Keratinocyte (primary cell): ENCODE measurements around the gene PTPN2. TPM values are rescaled to one million over a fixed set of nuclear protein-coding genes. Genes with fewer than 3 reads are reported as not detected.

Experiments
- DNase-seq: peaks from one replicate; pipeline ENCODE4 v3.0.0-alpha.2; 2011; ENCODE audit warnings: low read depth, missing footprints, low spot score
- FAIRE-seq: peaks from 2 replicates; lab custom pipeline; 2011; peaks lifted over from hg19 to GRCh38; lab: Jason Lieb, UNC
- H2AFZ ChIP-seq: 2 replicates; pipeline ENCODE4 v1.6.0; 2012; ENCODE audit warnings: low read length, control low read depth, inconsistent platforms; ENCODE audit not compliant: control insufficient read depth
- H3K27ac ChIP-seq: 2 replicates; pipeline ENCODE4 v1.5.1; 2011; ENCODE audit warnings: low read length; ENCODE audit not compliant: control insufficient read depth, insufficient read depth
- H3K27me3 ChIP-seq: 3 replicates; pipeline ENCODE4 v1.6.0; 2011; ENCODE audit warnings: low read length; ENCODE audit not compliant: control insufficient read depth, insufficient read depth; ENCODE audit errors: extremely low read depth
- H3K36me3 ChIP-seq, 2 experiments: 2 replicates in 1 of 2; 3 replicates in 1 of 2; pipeline ENCODE4 v1.5.1; 2011; ENCODE audit warnings: low read length in 2 of 2, mild to moderate bottlenecking in 1 of 2; ENCODE audit not compliant: control insufficient read depth in 2 of 2, insufficient read depth in 2 of 2; ENCODE audit errors: extremely low read depth in 1 of 2
- H3K4me1 ChIP-seq: 3 replicates; pipeline ENCODE4 v1.5.1; 2011; ENCODE audit warnings: low read length; ENCODE audit not compliant: control insufficient read depth, insufficient read depth; ENCODE audit errors: extremely low read depth
- H3K4me2 ChIP-seq: 3 replicates; pipeline ENCODE4 v1.6.0; 2011; ENCODE audit warnings: low read depth, low read length; ENCODE audit not compliant: control insufficient read depth, insufficient read depth; ENCODE audit errors: extremely low read depth
- H3K4me3 ChIP-seq, 3 experiments: fragments of 200-600 bp in 1 of 3; sonication (generic) in 1 of 3; 2 replicates in 2 of 3; 3 replicates in 1 of 3; pipeline ENCODE4 v1.5.1; 2011 to 2016; ENCODE audit warnings: low read length in 3 of 3, mild to moderate bottlenecking in 3 of 3, control low read depth in 2 of 3, inconsistent platforms in 1 of 3, low read depth in 1 of 3, mixed read lengths in 1 of 3, mixed run types in 1 of 3, moderate library complexity in 1 of 3; ENCODE audit not compliant: control insufficient read depth in 2 of 3, insufficient read depth in 2 of 3; ENCODE audit errors: extremely low read depth in 1 of 3
- H3K79me2 ChIP-seq: 2 replicates; pipeline ENCODE4 v1.6.0; 2012; ENCODE audit warnings: low read length; ENCODE audit not compliant: control insufficient read depth, insufficient read depth
- H3K9ac ChIP-seq: 3 replicates; pipeline ENCODE4 v1.6.0; 2011; ENCODE audit warnings: low read length; ENCODE audit not compliant: control insufficient read depth, insufficient read depth; ENCODE audit errors: extremely low read depth
- H3K9me1 ChIP-seq: 3 replicates; pipeline ENCODE4 v1.6.0; 2011; ENCODE audit warnings: low read length; ENCODE audit not compliant: control insufficient read depth, insufficient read depth; ENCODE audit errors: extremely low read depth
- H3K9me3 ChIP-seq: 2 replicates; pipeline ENCODE4 v1.5.1; 2012; ENCODE audit warnings: low read depth, low read length; ENCODE audit not compliant: control insufficient read depth
- H4K20me1 ChIP-seq: 3 replicates; pipeline ENCODE4 v1.6.0; 2011; ENCODE audit warnings: low read length; ENCODE audit not compliant: control insufficient read depth, insufficient read depth; ENCODE audit errors: extremely low read depth
- EZH2 ChIP-seq: IDR thresholded peaks from one replicate; pipeline ENCODE4 v1.6.1; 2012; ENCODE audit warnings: inconsistent platforms, mild to moderate bottlenecking, low read length, moderate library complexity
- dilution Hi-C: fragments of 300-500 bp; cut with MboI; formaldehyde crosslinking; loops from one replicate; pipeline ENCODE4 v1.7.0; 2020; ENCODE audit warnings: low sequenced_read_pairs; ENCODE audit not compliant: extremely low pct_ligation_motif_present
- polyA plus RNA-seq, 5 experiments: library from polyadenylated mRNA; depleted of rRNA in 3 of 5; stranded (reverse) in 3 of 5; stranded (forward) in 1 of 5; unstranded in 1 of 5; fragments of >200 nt; gene quantifications; 1 replicate in 1 of 5; 2 replicates in 3 of 5; 3 replicates in 1 of 5; pipeline versions ENCODE4 v1.2.1 to v1.2.3, GENCODE V29; 2011 to 2012; ENCODE audit warnings: missing spikeins in 2 of 5, low read depth in 1 of 5, low replicate concordance in 1 of 5
- TF ChIP-seq, protein P1 (sequence below), 3 experiments: IDR thresholded peaks in 1 of 3; conservative IDR thresholded peaks in 1 of 3; optimal IDR thresholded peaks in 1 of 3; 2 replicates in 2 of 3; 3 replicates in 1 of 3; pipeline versions ENCODE3 to v1.5.1; 2011; ENCODE audit warnings: low read length in 3 of 3, mild to moderate bottlenecking in 3 of 3, moderate library complexity in 2 of 3, control low read depth in 1 of 3, inconsistent platforms in 1 of 3; ENCODE audit not compliant: insufficient read depth in 2 of 3; ENCODE audit errors: extremely low read depth in 1 of 3

Gene PTPN2
- polyA plus RNA-seq, 1 donor (not counting 4 experiments of a cell fraction or from before 2014, with no cell fraction given), result 39.9 TPM

DNA sequence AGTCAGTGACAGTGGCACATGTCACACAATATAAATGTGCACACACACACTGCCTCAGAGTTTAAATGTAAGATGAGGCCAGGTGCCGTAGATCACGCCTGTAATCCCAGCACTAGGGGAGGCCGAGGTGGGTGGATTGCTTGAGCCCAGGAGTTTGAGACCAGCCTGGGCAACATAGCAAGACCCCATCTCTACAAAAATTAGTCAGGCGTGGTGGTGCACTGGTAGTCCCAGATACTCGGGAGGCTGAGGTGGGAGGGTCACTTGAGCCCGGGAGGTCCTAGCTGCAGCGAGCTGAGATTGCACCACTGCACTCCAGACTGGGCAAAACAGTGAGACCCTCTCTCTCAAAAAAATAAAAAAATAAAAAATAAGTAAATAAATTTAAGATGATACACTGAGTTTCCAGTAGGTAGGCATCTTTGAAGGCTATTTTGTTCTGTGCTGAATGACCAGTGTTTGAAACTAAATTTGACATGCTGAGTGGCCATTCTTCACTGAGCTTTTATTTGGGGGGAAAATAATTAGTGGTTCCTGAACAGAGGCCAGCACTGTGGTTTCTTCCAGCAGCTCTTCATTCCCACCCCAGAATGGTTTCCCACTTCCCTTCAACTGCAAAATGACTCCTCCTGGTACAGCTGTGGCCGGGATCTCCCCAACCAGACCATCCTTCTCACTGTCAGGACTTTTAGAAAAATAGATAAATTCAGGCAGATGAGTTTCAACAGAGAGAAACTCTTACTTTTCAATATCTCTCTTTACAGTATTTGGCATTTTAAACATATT is 136.3 kb downstream of the PTPN2 start:
- Histone ChIP-seq H4K20me1 (no peaks in the 10 kb centered on the region), H3K27ac (no peak overlapping the region), H3K4me2 (no peak overlapping the region), H3K79me2 (no peaks in the 10 kb centered on the region), H3K9ac (no peak overlapping the region), H3K9me3 (no peaks in the 10 kb centered on the region), H2AFZ (no peak overlapping the region), H3K9me1 (no peaks in the 10 kb centered on the region), H3K4me3 (no peak overlapping the region), H3K4me1 (peaks cover 27% of the 10 kb centered on the region), H3K36me3 (no peaks in the 10 kb centered on the region), H3K27me3 (no peaks in the 10 kb centered on the region)
- no peak for TF ChIP-seq EZH2
- TF ChIP-seq, protein P1, sequence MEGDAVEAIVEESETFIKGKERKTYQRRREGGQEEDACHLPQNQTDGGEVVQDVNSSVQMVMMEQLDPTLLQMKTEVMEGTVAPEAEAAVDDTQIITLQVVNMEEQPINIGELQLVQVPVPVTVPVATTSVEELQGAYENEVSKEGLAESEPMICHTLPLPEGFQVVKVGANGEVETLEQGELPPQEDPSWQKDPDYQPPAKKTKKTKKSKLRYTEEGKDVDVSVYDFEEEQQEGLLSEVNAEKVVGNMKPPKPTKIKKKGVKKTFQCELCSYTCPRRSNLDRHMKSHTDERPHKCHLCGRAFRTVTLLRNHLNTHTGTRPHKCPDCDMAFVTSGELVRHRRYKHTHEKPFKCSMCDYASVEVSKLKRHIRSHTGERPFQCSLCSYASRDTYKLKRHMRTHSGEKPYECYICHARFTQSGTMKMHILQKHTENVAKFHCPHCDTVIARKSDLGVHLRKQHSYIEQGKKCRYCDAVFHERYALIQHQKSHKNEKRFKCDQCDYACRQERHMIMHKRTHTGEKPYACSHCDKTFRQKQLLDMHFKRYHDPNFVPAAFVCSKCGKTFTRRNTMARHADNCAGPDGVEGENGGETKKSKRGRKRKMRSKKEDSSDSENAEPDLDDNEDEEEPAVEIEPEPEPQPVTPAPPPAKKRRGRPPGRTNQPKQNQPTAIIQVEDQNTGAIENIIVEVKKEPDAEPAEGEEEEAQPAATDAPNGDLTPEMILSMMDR (optimal IDR thresholded peaks at IDR 0.05 in 1 of 3, IDR thresholded peaks at IDR 0.05 in 1 of 3, conservative IDR thresholded peaks at IDR 0.05 in 1 of 3; ENCODE audit: extremely low read depth in 1 of 3, insufficient read depth in 2 of 3, low read length in 3 of 3), result no peak
- DNase-seq, result no peak
- dilution Hi-C loops, result loop anchor here (25.0 kb wide), 1 partner anchor 165 kb away; no protein-coding TSS in a partner anchor
- FAIRE-seq, result no peak

DNA sequence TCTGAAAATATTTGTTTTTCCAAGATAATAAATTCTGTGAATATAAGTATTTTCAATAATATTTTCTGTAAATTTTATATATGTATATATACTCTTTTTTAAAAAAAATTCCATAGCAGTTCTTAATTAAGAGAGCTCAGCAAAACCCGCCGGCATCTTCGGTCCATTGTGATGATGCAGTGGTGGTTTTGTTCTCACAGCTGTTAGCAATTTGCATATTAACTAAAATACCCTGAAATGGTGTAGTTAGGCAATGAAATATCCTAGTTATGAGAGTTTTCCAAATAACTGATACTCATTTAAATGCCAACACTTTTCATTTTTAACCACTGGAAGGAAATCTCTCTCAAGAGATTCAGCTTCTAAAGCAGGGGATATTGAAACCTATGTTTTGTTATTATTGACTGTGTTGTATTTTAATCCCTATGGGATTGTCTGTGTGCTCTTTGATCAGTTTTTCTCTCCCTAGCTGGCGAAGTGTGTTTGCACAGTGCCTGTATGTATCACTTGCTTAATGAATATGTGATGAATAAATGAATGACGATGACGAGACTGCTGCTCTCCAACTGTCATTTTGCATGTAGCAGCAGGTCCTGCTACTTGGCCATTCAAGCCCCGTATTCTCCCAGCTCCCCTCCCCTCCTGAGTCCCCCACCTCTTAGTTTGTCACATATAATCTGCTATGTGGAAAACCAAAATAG is 138.8 kb downstream of the PTPN2 start:
- Histone ChIP-seq H3K27ac (no peak overlapping the region), H3K4me3 (no peak overlapping the region), H3K9ac (no peak overlapping the region), H3K4me1 (peaks cover 43% of the 10 kb centered on the region), H3K9me1 (no peaks in the 10 kb centered on the region), H4K20me1 (no peaks in the 10 kb centered on the region), H3K27me3 (no peaks in the 10 kb centered on the region), H3K79me2 (no peaks in the 10 kb centered on the region), H3K4me2 (peak overlapping the region; percentile 2), H3K36me3 (no peaks in the 10 kb centered on the region), H3K9me3 (no peaks in the 10 kb centered on the region), H2AFZ (no peak overlapping the region)
- DNase-seq, result no peak
- FAIRE-seq, result no peak
- dilution Hi-C loops, result loop anchor here (25.0 kb wide), 1 partner anchor 167 kb away; no protein-coding TSS in a partner anchor
- TF ChIP-seq, protein P1 (optimal IDR thresholded peaks at IDR 0.05 in 1 of 3, IDR thresholded peaks at IDR 0.05 in 1 of 3, conservative IDR thresholded peaks at IDR 0.05 in 1 of 3; ENCODE audit: extremely low read depth in 1 of 3, insufficient read depth in 2 of 3, low read length in 3 of 3), result no peak
- no peak for TF ChIP-seq EZH2
